GM12801 (cell line): Measurements from ENCODE around the gene ARID1B.

ENCODE experiments used
- TF ChIP-seq, protein P1 (sequence below): IDR thresholded peaks from one replicate; pipeline ENCODE4 v1.5.1; 2011; ENCODE audit warnings: control low read depth; ENCODE audit not compliant: insufficient read length; ENCODE audit errors: extremely low read depth

ARID1B gene

DNA sequence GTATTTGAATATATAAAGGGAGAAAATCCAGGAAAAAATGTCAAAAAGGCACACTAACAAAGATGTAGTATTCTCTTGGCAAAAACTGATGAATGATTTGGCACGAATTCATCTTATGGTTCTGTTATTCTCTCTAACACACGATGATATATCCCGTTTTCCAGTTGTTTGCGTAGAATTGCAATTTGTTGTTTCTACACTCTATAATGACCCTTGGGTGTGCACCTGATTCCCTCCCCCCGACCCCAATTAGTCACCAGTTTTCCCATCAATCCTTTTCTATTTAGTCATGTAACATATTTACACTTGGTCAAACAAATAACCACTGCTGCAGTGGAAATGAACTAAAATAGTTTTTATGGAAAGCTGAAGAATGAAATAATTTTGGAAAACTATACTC is 1.5 kb upstream of the ARID1B start:
- TF ChIP-seq, protein P1, sequence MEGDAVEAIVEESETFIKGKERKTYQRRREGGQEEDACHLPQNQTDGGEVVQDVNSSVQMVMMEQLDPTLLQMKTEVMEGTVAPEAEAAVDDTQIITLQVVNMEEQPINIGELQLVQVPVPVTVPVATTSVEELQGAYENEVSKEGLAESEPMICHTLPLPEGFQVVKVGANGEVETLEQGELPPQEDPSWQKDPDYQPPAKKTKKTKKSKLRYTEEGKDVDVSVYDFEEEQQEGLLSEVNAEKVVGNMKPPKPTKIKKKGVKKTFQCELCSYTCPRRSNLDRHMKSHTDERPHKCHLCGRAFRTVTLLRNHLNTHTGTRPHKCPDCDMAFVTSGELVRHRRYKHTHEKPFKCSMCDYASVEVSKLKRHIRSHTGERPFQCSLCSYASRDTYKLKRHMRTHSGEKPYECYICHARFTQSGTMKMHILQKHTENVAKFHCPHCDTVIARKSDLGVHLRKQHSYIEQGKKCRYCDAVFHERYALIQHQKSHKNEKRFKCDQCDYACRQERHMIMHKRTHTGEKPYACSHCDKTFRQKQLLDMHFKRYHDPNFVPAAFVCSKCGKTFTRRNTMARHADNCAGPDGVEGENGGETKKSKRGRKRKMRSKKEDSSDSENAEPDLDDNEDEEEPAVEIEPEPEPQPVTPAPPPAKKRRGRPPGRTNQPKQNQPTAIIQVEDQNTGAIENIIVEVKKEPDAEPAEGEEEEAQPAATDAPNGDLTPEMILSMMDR, result no peak

DNA sequence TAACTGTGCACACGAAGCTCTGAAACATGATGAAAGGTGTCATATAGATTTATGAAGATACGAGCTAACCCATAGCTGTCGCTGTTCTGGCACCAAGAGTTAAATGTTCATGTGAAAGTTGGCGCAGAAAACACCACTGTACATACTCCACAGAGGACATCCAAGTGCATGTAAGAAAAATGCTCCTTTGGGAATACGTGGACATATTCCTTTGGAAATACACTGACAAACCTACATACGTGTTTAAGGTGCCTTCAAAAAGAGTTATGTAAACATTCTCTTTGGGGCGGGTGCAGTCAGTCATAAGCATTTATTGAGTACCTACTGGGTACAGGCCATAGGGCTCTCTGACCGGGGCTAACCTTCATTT is 723 bp upstream of the ARID1B start:
- TF ChIP-seq, protein P1, result no peak

DNA sequence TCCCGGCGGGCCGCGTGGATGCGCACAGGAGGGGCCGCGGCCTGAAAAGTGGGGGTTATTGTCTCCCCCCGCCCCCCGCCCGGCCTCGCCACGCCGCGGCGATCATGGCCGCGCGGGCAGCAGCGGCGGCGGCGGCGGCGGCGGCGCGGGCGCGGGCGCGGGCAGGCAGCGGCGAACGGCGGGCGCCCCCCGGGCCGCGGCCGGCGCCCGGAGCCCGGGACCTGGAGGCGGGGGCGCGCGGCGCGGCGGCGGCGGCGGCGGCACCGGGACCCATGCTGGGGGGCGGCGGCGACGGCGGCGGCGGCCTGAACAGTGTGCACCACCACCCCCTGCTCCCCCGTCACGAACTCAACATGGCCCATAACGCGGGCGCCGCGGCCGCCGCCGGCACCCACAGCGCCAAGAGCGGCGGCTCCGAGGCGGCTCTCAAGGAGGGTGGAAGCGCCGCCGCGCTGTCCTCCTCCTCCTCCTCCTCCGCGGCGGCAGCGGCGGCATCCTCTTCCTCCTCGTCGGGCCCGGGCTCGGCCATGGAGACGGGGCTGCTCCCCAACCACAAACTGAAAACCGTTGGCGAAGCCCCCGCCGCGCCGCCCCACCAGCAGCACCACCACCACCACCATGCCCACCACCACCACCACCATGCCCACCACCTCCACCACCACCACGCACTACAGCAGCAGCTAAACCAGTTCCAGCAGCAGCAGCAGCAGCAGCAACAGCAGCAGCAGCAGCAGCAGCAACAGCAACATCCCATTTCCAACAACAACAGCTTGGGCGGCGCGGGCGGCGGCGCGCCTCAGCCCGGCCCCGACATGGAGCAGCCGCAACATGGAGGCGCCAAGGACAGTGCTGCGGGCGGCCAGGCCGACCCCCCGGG is 637 bp downstream of the ARID1B start:
- TF ChIP-seq, protein P1, result no peak

DNA sequence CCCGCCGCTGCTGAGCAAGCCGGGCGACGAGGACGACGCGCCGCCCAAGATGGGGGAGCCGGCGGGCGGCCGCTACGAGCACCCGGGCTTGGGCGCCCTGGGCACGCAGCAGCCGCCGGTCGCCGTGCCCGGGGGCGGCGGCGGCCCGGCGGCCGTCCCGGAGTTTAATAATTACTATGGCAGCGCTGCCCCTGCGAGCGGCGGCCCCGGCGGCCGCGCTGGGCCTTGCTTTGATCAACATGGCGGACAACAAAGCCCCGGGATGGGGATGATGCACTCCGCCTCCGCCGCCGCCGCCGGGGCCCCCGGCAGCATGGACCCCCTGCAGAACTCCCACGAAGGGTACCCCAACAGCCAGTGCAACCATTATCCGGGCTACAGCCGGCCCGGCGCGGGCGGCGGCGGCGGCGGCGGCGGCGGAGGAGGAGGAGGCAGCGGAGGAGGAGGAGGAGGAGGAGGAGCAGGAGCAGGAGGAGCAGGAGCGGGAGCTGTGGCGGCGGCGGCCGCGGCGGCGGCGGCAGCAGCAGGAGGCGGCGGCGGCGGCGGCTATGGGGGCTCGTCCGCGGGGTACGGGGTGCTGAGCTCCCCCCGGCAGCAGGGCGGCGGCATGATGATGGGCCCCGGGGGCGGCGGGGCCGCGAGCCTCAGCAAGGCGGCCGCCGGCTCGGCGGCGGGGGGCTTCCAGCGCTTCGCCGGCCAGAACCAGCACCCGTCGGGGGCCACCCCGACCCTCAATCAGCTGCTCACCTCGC is 1.5 kb downstream of the ARID1B start:
- TF ChIP-seq, protein P1, result no peak

- TF ChIP-seq, protein P1, result no peak
Measured at GRCh38 chr6:156779206-156780094, 2.3 kb downstream of the ARID1B start.

- TF ChIP-seq, protein P1, result no peak
Measured at GRCh38 chr6:156780102-156780641, 3.0 kb downstream of the ARID1B start.
